Right cardiac atrium (tissue), 5 donors: Measurements from ENCODE around the gene SLC40A1. TPM values are rescaled to one million over a fixed set of nuclear protein-coding genes. Genes with fewer than 3 reads are reported as not detected.
A peak's percentile ranks its signal among the peaks of the same experiment; 100 is the strongest.

Experiments used
- ATAC-seq, 2 donors: fragments of 200-7000 bp; cut with Tn5 transposase; one replicate each; pipeline versions ENCODE4 v1.8.0 to v1.9.1; 2020; ENCODE audit warnings: moderate library complexity in 2 of 2, mild to moderate bottlenecking in 1 of 2
- DNase-seq, 3 donors: peaks; one replicate each; pipeline ENCODE4 v3.0.0-alpha.2; 2020
- H3K27ac ChIP-seq: one replicate; pipeline ENCODE4 v1.5.1; 2013; ENCODE audit warnings: mild to moderate bottlenecking, low read length, control low read depth, moderate library complexity
- H3K27me3 ChIP-seq: one replicate; pipeline ENCODE4 v1.6.1; 2013; ENCODE audit not compliant: control insufficient read depth, insufficient read depth
- H3K4me1 ChIP-seq: one replicate; pipeline ENCODE4 v1.6.1; 2013; ENCODE audit warnings: low read length; ENCODE audit not compliant: control insufficient read depth, insufficient read depth
- H3K4me3 ChIP-seq: one replicate; pipeline ENCODE4 v1.5.1; 2013; ENCODE audit warnings: low read length, control low read depth
- H3K9me3 ChIP-seq: one replicate; pipeline ENCODE4 v1.6.1; 2013; ENCODE audit warnings: low read length; ENCODE audit not compliant: control insufficient read depth
- WGBS: extraction: QIAGEN DNeasy Blood & Tissue Kit; methylation state at CpG from one replicate; pipeline ENCODE4 v1.1.7; 2013; 5-methylcytosine and 5-hydroxymethylcytosine counted together
- intact Hi-C, 4 donors: fragments of 100-400 bp; cut with DNase I; formaldehyde crosslinking; loops; one replicate each; pipeline versions ENCODE4 v1.11.0 to v1.14.0; 2022 to 2023
- polyA plus RNA-seq: library from polyadenylated mRNA; stranded (reverse); fragments of 200-250 nt; gene quantifications from one replicate; pipeline ENCODE4 v1.2.3, GENCODE V29; 2013
- total RNA-seq, 4 donors: library from RNA; stranded (reverse); fragmentation: NEBNext Ultra II Directional; extraction: Animal tissue kit (Norgen Biotek cat#: 25700); gene quantifications; one replicate each; pipeline ENCODE4 v1.2.1, GENCODE V29; 2021
- donor health status: healthy with polysubstance abuse.
- donor health status: DM: no; HTN: yes; CAD: no.
- donor health status: DM: no; HTN: no; CAD: no.
- donor health status: DM: no; HTN: yes; CAD: no; lungs with severe emphysema.
- donor health status: DM: yes; HTN: yes; CAD: no.

Gene SLC40A1
- total and polyA plus RNA-seq, 5 donors: 32.2 to 86.9 (median 65.7) TPM

DNA sequence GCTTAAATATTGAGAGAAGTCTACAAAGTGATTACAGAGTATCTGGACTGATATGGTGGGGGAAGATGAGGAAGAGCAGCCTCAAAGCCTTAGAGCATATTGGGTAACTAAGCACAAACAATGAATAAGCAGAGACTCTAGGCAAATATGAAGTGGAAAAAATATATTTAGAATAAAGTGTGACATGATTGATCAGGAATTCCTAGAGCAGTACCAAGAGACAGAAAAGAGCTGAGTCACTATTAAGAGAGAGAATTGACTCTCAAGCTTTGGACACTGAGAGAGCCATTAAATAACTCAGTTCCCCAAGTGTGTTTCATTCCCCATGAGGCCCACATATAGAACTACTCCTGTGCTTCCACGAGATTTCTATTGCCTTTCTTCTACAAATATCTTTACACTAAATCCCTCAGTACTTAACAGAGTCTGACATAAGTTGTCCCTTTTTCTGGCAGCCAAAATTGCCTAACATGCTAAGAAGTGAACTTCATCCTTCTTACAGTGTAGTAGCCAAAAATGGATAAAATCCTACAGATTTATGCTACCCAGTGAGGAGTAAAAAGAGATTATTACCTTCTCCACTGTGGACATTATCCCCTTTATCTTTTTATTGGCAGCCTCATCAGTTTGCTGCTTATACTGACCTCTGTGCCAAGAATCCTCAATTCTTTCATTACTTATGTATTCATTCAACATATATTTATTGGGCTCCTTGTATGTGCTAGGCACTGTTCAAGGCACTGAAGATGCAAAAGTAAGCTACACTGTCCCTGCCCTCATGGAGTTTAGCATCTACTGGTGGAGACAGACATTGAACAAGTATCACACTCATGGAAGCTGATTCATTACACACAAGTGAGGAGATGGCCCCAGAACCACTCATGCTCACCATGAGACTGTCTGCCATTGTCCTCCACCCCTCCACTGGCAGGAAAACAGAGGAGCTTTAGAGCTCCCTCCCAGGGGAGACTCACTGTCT lies 45.4 kb downstream of the SLC40A1 start:
- intact Hi-C loops: no loop called here
- Histone ChIP-seq H3K9me3 (no peaks in the 10 kb centered on the region), H3K27me3 (no peaks in the 10 kb centered on the region), H3K27ac (no peak overlapping the region), H3K4me1 (no peaks in the 10 kb centered on the region), H3K4me3 (no peak overlapping the region)
- ATAC-seq (peak; percentile 45 to 60), DNase-seq (no peak)
- WGBS: 48% methylated on average over 1 of the region's 1 CpG

DNA sequence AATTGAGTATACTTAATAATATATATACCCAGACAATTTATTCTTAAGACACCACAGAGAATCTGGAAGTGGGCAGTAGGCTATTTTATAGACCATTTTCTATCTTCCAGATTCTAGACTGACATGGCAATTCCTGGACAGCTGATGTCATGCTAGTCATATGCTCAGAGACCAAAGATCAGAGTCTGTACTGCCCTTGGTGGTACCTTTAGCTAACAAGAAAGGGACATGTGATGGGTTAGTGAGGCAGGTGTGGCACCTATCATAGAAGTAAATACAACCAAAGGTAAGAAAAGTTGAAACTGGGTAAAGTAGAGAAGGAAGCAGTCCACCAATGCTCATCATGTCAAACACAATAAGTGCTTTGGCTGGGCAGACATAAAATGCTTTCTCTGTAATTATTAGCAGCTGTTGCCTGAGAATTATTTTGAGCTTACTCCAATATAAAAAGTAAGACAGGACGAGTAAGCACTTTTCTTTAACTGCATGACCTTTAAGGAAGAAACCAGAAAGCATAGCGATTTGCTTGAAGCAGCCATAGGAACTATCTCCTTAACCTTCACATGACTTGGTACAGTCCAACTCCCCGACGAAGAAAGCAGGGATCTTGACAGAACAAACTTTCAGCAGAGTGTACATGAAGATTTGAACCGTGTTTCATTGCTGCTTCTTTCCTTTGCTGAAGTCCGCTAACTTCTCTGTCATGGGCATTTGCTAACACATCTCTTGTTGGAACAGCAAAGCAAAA lies 47.1 kb downstream of the SLC40A1 start:
- Histone ChIP-seq H3K4me3 (no peak overlapping the region), H3K4me1 (no peaks in the 10 kb centered on the region), H3K27me3 (no peaks in the 10 kb centered on the region), H3K27ac (no peak overlapping the region), H3K9me3 (no peaks in the 10 kb centered on the region)
- intact Hi-C loops: no loop called here
- DNase-seq (no peak), ATAC-seq (no peak)
- WGBS: 70% methylated on average over 6 of the region's 6 CpGs

DNA sequence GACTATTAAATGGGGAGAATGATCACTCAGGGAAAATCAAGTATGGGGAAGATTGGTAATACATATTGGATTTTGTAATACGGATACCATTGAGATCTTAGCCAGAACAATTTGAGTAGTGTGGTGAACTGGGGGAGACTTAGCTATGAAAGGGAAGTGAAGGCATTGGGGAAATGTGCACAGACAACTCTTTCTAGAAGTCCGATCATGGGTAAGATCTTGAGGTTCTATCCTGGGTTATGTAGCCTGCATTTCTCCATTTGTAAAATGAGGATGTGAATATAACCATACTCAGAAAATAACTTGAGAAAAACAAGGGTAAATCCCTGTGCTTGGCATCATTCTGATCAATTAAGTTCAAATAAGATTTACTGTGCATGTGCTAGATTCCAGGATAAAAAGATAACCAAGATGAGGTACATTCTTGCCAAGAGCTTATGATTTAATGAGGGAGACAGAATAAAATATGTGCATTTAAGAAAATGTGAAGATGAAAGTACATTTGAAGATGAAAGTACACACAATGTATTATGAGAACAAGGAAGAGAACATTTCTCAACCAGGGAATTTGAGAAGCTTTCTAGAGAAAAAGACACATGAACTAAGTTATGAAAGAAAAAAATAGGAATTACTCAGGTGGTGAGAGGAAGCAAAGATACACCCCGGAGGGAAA lies 49.5 kb downstream of the SLC40A1 start:
- Histone ChIP-seq H3K9me3 (no peaks in the 10 kb centered on the region), H3K4me1 (no peaks in the 10 kb centered on the region), H3K27ac (no peak overlapping the region), H3K27me3 (no peaks in the 10 kb centered on the region), H3K4me3 (no peak overlapping the region)
- 95% methylated on average over 3 of the region's 3 CpGs for WGBS
- intact Hi-C loops: no loop called here
- DNase-seq (no peak), ATAC-seq (no peak)

DNA sequence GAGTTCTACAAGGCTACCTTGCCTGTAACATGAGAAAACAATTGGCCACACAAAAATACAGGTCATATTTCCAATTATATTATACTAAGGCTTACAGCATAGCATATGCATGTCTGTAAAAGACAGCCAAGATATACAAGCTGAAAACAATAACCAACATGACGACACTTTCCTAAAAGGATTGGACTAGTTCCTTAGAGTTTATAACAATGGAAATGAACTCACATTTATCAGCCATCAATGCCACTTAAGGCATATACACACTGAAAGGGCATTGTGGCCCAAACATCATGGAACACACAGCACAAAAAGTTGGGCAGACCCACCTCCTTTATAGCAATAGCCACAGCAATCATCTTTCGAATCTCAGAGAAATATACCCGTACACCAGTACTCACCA lies 52.0 kb downstream of the SLC40A1 start:
- H3K4me1 ChIP-seq: no peaks in the 10 kb centered on the region
- no peak overlapping the region for H3K4me3 ChIP-seq
- H3K27me3 ChIP-seq: no peaks in the 10 kb centered on the region
- H3K27ac ChIP-seq: no peak overlapping the region
- intact Hi-C loops: no loop called here
- DNase-seq: no peak
- H3K9me3 ChIP-seq: no peaks in the 10 kb centered on the region
- 85% methylated on average over 3 of the region's 3 CpGs for WGBS
- peak; percentile 41 to 76 for ATAC-seq

DNA sequence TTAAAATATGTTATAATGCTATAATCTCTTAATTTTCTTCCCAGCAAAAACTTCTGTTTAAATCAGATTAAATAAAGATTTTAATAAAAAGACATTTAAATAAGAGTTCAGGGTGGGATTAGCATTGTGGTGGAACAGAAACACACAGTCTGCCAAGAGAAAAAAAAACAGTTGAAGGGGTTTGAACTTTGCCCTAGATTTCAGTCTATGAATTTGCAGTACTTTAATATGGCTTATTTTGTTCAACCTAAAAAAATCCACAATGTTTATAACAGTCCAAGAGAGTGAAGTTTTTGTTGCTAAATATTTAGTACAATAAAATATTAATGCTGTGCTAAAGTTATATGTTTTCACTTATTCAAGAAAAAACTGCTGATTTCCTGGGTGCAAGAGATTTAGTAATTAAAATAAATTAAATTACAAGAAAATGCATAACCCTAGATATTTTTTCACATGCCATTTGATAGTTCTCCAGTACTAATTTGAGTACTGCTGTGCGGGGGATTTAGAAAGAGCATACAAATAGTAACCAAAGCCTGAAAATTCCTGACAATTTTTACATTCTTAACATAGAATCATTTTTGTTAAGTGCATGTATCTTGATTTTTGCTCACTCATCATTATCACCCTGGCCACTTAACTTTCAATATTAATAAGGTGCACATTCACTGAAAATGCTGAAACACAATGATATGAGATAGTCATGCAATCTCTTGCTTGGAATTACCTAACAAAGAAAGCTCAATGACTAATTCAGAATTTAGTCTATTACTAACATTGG lies 52.6 kb downstream of the SLC40A1 start:
- WGBS: 88% methylated on average over 1 of the region's 1 CpG
- ATAC-seq (no peak), DNase-seq (no peak)
- intact Hi-C loops: no loop called here
- H3K4me1 ChIP-seq: no peaks in the 10 kb centered on the region
- H3K27me3 ChIP-seq: no peaks in the 10 kb centered on the region
- H3K27ac ChIP-seq: no peak overlapping the region
- no peaks in the 10 kb centered on the region for H3K9me3 ChIP-seq
- no peak overlapping the region for H3K4me3 ChIP-seq

DNA sequence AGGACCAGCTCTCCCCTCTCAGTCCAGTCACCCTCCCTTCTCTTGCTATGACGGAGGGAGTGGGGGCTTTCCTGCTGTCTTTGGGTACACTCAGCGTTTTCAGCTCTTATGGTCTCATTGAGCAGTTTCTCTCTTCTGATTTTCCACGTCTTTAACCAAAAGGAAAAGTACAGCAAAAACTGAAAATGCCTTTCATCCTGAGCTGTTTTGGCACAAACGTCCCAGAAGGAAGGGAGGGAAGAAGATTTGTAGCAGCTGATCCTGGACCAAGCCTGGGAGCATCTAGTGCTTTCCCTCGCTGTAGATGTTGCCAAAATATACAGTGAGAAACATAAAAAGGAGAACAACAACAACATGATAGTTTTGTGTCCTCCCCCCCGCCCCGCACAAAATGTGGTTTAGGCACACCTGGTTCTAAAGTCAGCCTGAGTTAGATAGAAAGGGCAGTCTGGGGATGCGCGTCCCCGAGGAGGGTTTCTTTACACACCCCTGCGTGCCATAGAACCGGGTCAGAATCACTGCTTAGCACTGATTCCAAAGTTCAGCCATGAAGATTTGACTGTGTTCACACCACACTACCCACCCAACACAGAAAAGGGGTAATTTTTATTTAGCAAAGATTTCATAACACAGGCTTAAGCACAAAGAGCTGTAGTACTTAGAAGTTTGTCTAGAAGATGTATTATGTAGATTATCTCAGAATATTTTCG lies 53.4 kb downstream of the SLC40A1 start:
- DNase-seq (no peak), ATAC-seq (peak in 1 of 2 donors; percentile 26)
- intact Hi-C loops: no loop called here
- no peaks in the 10 kb centered on the region for H3K9me3 ChIP-seq
- no peaks in the 10 kb centered on the region for H3K27me3 ChIP-seq
- WGBS: 61% methylated on average over 13 of the region's 13 CpGs
- no peak overlapping the region for H3K4me3 ChIP-seq
- no peaks in the 10 kb centered on the region for H3K4me1 ChIP-seq
- H3K27ac ChIP-seq: no peak overlapping the region

DNA sequence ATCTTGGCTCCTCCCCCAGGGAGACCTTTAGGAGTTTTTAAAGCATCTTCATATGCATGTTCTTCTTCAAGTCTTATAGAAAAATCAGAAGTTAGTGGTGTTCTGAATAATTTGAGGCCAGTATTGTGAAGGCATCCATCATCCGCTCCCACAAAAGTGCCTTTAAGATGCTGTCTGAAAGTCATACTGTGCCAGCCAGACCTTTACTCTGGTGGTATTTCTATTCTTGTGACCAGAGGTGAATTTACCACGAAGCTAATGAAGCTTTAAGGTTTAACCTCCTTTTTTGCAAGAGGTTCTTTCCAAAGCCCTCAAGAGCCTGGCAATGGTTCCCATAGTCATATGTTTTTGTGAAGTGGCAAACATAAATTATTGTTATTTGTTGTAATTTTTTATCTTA lies 54.3 kb downstream of the SLC40A1 start:
- Histone ChIP-seq H3K4me1 (no peaks in the 10 kb centered on the region), H3K4me3 (no peak overlapping the region), H3K27me3 (no peaks in the 10 kb centered on the region), H3K27ac (no peak overlapping the region), H3K9me3 (no peaks in the 10 kb centered on the region)
- DNase-seq (no peak), ATAC-seq (no peak)
- WGBS: 96% methylated on average over 2 of the region's 2 CpGs
- intact Hi-C loops: no loop called here

DNA sequence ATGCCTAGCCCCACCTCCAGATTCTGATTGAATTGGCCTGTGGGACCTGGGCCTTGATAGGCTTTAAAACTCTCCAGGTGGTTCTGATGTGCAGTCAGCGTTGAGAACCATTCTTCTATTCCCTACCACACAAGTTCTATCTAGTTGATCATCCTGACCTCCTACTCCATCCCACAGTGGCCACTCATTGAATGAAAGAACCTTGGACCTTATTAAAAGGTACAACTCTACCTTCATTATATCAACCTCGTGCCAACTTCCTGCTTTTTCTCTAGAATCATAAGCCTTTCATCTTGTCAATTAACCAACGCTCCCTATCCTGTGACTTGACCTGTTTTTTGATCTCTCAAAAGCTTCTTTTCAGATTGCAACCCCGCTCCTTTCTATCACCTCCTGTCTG lies 55.8 kb downstream of the SLC40A1 start:
- WGBS: 83% methylated on average over 4 of the region's 4 CpGs
- H3K4me3 ChIP-seq: no peak overlapping the region
- ATAC-seq (no peak), DNase-seq (no peak)
- H3K27me3 ChIP-seq: no peaks in the 10 kb centered on the region
- no peaks in the 10 kb centered on the region for H3K4me1 ChIP-seq
- intact Hi-C loops: no loop called here
- no peaks in the 10 kb centered on the region for H3K9me3 ChIP-seq
- H3K27ac ChIP-seq: no peak overlapping the region

DNA sequence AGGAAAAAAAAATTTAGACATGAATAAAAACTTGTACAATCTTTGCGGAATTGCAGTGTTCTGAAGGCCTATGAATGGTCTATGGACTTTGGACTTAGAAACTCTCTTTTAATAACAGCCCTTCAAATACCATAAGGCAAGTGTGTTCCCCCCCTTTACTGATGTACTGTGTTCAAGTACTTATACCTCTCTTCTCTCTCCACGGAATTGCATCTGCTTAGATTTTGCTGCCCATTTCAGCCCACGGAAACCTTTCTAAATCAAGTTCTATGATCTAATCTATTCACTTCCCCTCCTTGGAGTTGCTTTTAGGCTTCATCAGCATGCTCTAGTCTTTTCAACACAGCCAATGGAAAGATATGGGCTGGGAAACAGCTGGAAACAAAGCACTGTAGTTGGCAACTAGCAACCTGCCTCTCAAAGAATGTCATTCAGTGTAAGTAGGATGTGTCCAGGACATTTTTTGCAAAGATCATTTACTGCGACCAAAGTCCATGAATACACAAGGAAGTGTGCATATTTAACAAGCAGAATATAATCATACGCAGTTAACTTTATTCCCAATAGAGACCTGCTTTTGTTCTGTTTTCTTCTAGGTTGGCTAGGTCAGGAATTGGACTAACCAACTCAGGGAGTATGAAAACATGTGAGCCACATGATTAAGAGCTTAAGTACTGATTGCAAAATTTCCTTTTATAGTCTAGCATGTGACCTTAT lies 58.0 kb downstream of the SLC40A1 start:
- Histone ChIP-seq H3K4me3 (no peak overlapping the region), H3K27me3 (no peaks in the 10 kb centered on the region), H3K9me3 (no peaks in the 10 kb centered on the region), H3K4me1 (no peaks in the 10 kb centered on the region), H3K27ac (no peak overlapping the region)
- intact Hi-C loops: no loop called here
- DNase-seq (no peak), ATAC-seq (peak; percentile 76 to 78)
- WGBS: 43% methylated on average over 5 of the region's 5 CpGs
